Smooth muscle cell (in vitro differentiated cells): Measurements from ENCODE around the gene FNBP1L. TPM values are rescaled to one million over a fixed set of nuclear protein-coding genes. Genes with fewer than 3 reads are reported as not detected.

Experiments used
- DNase-seq: peaks from one replicate; lab custom pipeline; 2025; ENCODE audit not compliant: unreplicated experiment; lab: John Stamatoyannopoulos, UW
- H2AFZ ChIP-seq: fragments of 200-600 bp; sonication (generic); 2 replicates; pipeline ENCODE4 v1.6.0; 2016; ENCODE audit warnings: antibody characterized with exemption, low read depth, mild to moderate bottlenecking
- H3F3A ChIP-seq: fragments of 200-600 bp; sonication (generic); 2 replicates; pipeline ENCODE4 v1.6.0; 2017; ENCODE audit warnings: antibody characterized with exemption, low read depth
- H3K27ac ChIP-seq: fragments of 200-600 bp; sonication (generic); 2 replicates; pipeline ENCODE4 v1.5.1; 2016; ENCODE audit warnings: low read depth, mild to moderate bottlenecking
- H3K27me3 ChIP-seq: fragments of 200-600 bp; sonication (generic); 2 replicates; pipeline ENCODE4 v1.6.1; 2016; ENCODE audit warnings: low read depth, mild to moderate bottlenecking
- H3K36me3 ChIP-seq: fragments of 200-600 bp; sonication (generic); 2 replicates; pipeline ENCODE4 v1.5.1; 2016; ENCODE audit warnings: low read depth
- H3K4me1 ChIP-seq: fragments of 200-600 bp; sonication (generic); 2 replicates; pipeline ENCODE4 v1.5.1; 2016; ENCODE audit warnings: low read depth
- H3K4me2 ChIP-seq: fragments of 200-600 bp; sonication (generic); 2 replicates; pipeline ENCODE4 v1.6.0; 2016; ENCODE audit warnings: mild to moderate bottlenecking
- H3K4me3 ChIP-seq: fragments of 200-600 bp; sonication (generic); 2 replicates; pipeline ENCODE4 v1.5.1; 2016; ENCODE audit warnings: mild to moderate bottlenecking
- H3K79me2 ChIP-seq: fragments of 200-600 bp; sonication (generic); 2 replicates; pipeline ENCODE4 v1.6.0; 2016; ENCODE audit warnings: low read depth, mild to moderate bottlenecking
- H3K9ac ChIP-seq: fragments of 200-600 bp; sonication (generic); 2 replicates; pipeline ENCODE4 v1.6.0; 2016; ENCODE audit warnings: low read depth
- H3K9me3 ChIP-seq: fragments of 200-600 bp; sonication (generic); replicated peaks from 2 replicates; pipeline ENCODE4 v1.5.1; 2016; ENCODE audit warnings: low read depth
- H4K20me1 ChIP-seq: fragments of 200-600 bp; sonication (generic); 2 replicates; pipeline ENCODE4 v1.6.0; 2016; ENCODE audit warnings: low read depth
- CTCF ChIP-seq: fragments of 200-600 bp; sonication (generic); IDR thresholded peaks from 2 replicates; pipeline ENCODE4 v1.5.1; 2017; ENCODE audit warnings: borderline replicate concordance, mild to moderate bottlenecking, antibody characterized with exemption; ENCODE audit not compliant: insufficient read depth, poor library complexity, severe bottlenecking
- WGBS: methylation state at CpG from one replicate; pipeline ENCODE4 v1.1.7; 2016; ENCODE audit warnings: low lambda C conversion rate; 5-methylcytosine and 5-hydroxymethylcytosine counted together
- polyA plus RNA-seq: library from polyadenylated mRNA; unstranded; fragments of >200 nt; fragmentation: Nextera tagmentation; extraction: Ambion mirVana; gene quantifications from 2 replicates; pipeline ENCODE4 v1.2.1, GENCODE V29; 2016
- total RNA-seq: library from RNA; depleted of rRNA; stranded (reverse); fragments of >200 nt; gene quantifications from 2 replicates; pipeline ENCODE4 v1.2.3, GENCODE V29; 2014

Gene FNBP1L
- total and polyA plus RNA-seq, 2 experiments from 2014 or later = 18.7 to 60.4 TPM

DNA sequence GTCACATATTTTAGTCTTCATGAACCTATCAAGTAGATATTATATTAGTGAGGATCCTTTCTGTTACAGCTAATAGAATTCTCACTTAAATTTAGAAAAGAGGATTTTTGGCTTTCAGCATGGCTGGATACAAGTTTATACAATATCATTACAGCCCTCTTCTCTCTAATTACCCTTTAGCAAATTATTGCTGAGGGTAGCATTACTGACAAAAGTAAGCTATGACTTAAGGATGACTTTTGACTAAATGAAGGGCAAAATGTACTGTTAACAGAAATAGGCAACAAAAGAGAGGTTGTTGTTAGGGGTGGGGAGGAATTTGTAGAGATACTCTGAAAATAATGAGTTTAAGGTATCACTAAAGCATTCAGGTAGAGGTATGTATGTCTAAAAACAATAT lies 85.8 kb downstream of the FNBP1L start:
- H3K36me3 ChIP-seq = no peaks in the 10 kb centered on the region
- H3K79me2 ChIP-seq = peaks cover 5% of the 10 kb centered on the region
- H3K4me1 ChIP-seq = no peaks in the 10 kb centered on the region
- peaks cover 4% of the 10 kb centered on the region for H4K20me1 ChIP-seq
- H3K27me3 ChIP-seq = no peaks in the 10 kb centered on the region
- H2AFZ ChIP-seq = no peak overlapping the region
- no peak overlapping the region for H3K4me2 ChIP-seq
- no peak for DNase-seq
- H3K9me3 ChIP-seq = no peaks in the 10 kb centered on the region
- TF ChIP-seq CTCF = no peak
- no peak overlapping the region for H3K4me3 ChIP-seq
- no peak overlapping the region for H3K9ac ChIP-seq
- no peaks in the 10 kb centered on the region for H3F3A ChIP-seq
- no peak overlapping the region for H3K27ac ChIP-seq

GRCh38 chr1:93537396-93537795 lies 89.5 kb downstream of the FNBP1L start:
- Histone ChIP-seq H2AFZ (no peak overlapping the region), H3K36me3 (no peaks in the 10 kb centered on the region), H3K27ac (peak overlapping the region; percentile 20), H3K9ac (no peak overlapping the region), H3K4me3 (no peak overlapping the region), H3F3A (no peaks in the 10 kb centered on the region), H3K9me3 (no peaks in the 10 kb centered on the region), H3K27me3 (no peaks in the 10 kb centered on the region), H3K79me2 (peaks cover 10% of the 10 kb centered on the region), H3K4me2 (no peak overlapping the region), H4K20me1 (peaks cover 4% of the 10 kb centered on the region), H3K4me1 (no peaks in the 10 kb centered on the region)
- TF ChIP-seq CTCF = no peak
- no peak for DNase-seq

- TF ChIP-seq CTCF = no peak
- H3K9ac ChIP-seq = no peak overlapping the region
- H3K4me3 ChIP-seq = no peak overlapping the region
- H3K9me3 ChIP-seq = no peaks in the 10 kb centered on the region
- H3K27ac ChIP-seq = peak overlapping the region; percentile 20
- H3K36me3 ChIP-seq = no peaks in the 10 kb centered on the region
- H3K79me2 ChIP-seq = peaks cover 10% of the 10 kb centered on the region
- H3K27me3 ChIP-seq = no peaks in the 10 kb centered on the region
- no peaks in the 10 kb centered on the region for H3K4me1 ChIP-seq
- H3F3A ChIP-seq = no peaks in the 10 kb centered on the region
- H4K20me1 ChIP-seq = peaks cover 4% of the 10 kb centered on the region
- H3K4me2 ChIP-seq = no peak overlapping the region
- WGBS = 76% methylated on average over 2 of the region's 2 CpGs
- no peak for DNase-seq
- no peak overlapping the region for H2AFZ ChIP-seq
Measured at GRCh38 chr1:93537924-93538323, 90.0 kb downstream of the FNBP1L start.

- Histone ChIP-seq H3K27ac (no peak overlapping the region), H3K4me1 (no peaks in the 10 kb centered on the region), H3K4me3 (no peak overlapping the region), H3K4me2 (no peak overlapping the region), H3K36me3 (no peaks in the 10 kb centered on the region), H3K9me3 (no peaks in the 10 kb centered on the region), H3K79me2 (peaks cover 10% of the 10 kb centered on the region), H3K27me3 (no peaks in the 10 kb centered on the region), H3K9ac (no peak overlapping the region), H3F3A (no peaks in the 10 kb centered on the region), H2AFZ (no peak overlapping the region), H4K20me1 (peaks cover 4% of the 10 kb centered on the region)
- no peak for TF ChIP-seq CTCF
- 92% methylated on average over 4 of the region's 4 CpGs for WGBS
- no peak for DNase-seq
Measured at GRCh38 chr1:93541045-93541444, 93.1 kb downstream of the FNBP1L start.
